Liver (tissue), 3 donors: ENCODE data around the gene GRAP2.

Source experiments
- ATF3 ChIP-seq: IDR thresholded peaks from 2 replicates; pipeline ENCODE4 v1.6.1; 2016; ENCODE audit warnings: antibody characterized with exemption
- GABPA ChIP-seq, 2 donors: IDR thresholded peaks in 1 of 2; conservative IDR thresholded peaks in 1 of 2; 2 replicates each; pipeline ENCODE4 v1.6.1; 2016; ENCODE audit warnings: antibody characterized with exemption in 2 of 2, mild to moderate bottlenecking in 1 of 2, moderate library complexity in 1 of 2
- RAD21 ChIP-seq, 2 donors: IDR thresholded peaks; 2 replicates each; pipeline ENCODE4 v1.6.1; 2016; ENCODE audit warnings: antibody characterized with exemption in 2 of 2, mild to moderate bottlenecking in 2 of 2
- SP1 ChIP-seq: IDR thresholded peaks from 2 replicates; pipeline ENCODE4 v1.6.1; 2018; ENCODE audit warnings: antibody characterized with exemption, mild to moderate bottlenecking
- TAF1 ChIP-seq: conservative IDR thresholded peaks from 2 replicates; pipeline ENCODE4 v1.6.1; 2016; ENCODE audit warnings: antibody characterized with exemption, mild to moderate bottlenecking
- YY1 ChIP-seq: IDR thresholded peaks from 2 replicates; pipeline ENCODE4 v1.6.1; 2016; ENCODE audit warnings: antibody characterized with exemption, mild to moderate bottlenecking
- ZBTB33 ChIP-seq: IDR thresholded peaks from 2 replicates; pipeline ENCODE4 v1.6.1; 2016; ENCODE audit warnings: antibody characterized with exemption
- TF ChIP-seq, protein P1 (sequence below): fragments of 150-350 bp; IDR thresholded peaks from 2 replicates; pipeline ENCODE4 v1.5.1; 2017; ENCODE audit warnings: improper control_type of control experiment, low read depth, low read length; ENCODE audit not compliant: missing input control
- TF ChIP-seq, protein P2 (sequence below): IDR thresholded peaks from 2 replicates; pipeline ENCODE4 v1.6.1; 2016; ENCODE audit warnings: antibody characterized with exemption
- TF ChIP-seq, protein P3 (sequence below): IDR thresholded peaks from 2 replicates; pipeline ENCODE4 v1.6.1; 2016; ENCODE audit warnings: antibody characterized with exemption, mild to moderate bottlenecking
- donor health status: healthy.
- donor health status: healthy.

DNA sequence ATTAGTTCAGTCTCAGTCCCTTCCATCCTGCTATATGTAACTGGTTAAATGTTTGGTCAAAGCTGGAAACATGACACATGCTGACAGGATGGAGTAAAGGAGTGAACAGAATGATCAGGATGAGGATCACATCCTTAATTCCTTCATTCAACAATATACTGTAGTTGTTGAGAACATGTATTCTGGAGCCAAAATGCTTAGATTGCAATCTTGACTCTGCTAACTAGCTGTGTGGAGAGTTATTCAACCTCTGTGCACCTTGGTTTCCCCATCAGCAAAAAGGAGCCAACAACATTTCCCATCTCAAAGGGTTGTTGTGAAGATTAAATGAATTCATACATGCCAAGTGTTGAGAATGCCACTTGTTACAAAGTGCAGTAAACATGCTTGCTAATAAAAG lies 20.2 kb upstream of the GRAP2 start:
- TF ChIP-seq, protein P1, sequence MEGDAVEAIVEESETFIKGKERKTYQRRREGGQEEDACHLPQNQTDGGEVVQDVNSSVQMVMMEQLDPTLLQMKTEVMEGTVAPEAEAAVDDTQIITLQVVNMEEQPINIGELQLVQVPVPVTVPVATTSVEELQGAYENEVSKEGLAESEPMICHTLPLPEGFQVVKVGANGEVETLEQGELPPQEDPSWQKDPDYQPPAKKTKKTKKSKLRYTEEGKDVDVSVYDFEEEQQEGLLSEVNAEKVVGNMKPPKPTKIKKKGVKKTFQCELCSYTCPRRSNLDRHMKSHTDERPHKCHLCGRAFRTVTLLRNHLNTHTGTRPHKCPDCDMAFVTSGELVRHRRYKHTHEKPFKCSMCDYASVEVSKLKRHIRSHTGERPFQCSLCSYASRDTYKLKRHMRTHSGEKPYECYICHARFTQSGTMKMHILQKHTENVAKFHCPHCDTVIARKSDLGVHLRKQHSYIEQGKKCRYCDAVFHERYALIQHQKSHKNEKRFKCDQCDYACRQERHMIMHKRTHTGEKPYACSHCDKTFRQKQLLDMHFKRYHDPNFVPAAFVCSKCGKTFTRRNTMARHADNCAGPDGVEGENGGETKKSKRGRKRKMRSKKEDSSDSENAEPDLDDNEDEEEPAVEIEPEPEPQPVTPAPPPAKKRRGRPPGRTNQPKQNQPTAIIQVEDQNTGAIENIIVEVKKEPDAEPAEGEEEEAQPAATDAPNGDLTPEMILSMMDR: no peak
- no peak for TF ChIP-seq ZBTB33
- TF ChIP-seq ATF3: no peak
- TF ChIP-seq, protein P2, sequence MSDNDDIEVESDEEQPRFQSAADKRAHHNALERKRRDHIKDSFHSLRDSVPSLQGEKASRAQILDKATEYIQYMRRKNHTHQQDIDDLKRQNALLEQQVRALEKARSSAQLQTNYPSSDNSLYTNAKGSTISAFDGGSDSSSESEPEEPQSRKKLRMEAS: no peak
- no peak for TF ChIP-seq TAF1
- no peak for TF ChIP-seq GABPA (IDR thresholded peaks at IDR 0.05 in 1 of 2, conservative IDR thresholded peaks at IDR 0.05 in 1 of 2)
- TF ChIP-seq, protein P3, sequence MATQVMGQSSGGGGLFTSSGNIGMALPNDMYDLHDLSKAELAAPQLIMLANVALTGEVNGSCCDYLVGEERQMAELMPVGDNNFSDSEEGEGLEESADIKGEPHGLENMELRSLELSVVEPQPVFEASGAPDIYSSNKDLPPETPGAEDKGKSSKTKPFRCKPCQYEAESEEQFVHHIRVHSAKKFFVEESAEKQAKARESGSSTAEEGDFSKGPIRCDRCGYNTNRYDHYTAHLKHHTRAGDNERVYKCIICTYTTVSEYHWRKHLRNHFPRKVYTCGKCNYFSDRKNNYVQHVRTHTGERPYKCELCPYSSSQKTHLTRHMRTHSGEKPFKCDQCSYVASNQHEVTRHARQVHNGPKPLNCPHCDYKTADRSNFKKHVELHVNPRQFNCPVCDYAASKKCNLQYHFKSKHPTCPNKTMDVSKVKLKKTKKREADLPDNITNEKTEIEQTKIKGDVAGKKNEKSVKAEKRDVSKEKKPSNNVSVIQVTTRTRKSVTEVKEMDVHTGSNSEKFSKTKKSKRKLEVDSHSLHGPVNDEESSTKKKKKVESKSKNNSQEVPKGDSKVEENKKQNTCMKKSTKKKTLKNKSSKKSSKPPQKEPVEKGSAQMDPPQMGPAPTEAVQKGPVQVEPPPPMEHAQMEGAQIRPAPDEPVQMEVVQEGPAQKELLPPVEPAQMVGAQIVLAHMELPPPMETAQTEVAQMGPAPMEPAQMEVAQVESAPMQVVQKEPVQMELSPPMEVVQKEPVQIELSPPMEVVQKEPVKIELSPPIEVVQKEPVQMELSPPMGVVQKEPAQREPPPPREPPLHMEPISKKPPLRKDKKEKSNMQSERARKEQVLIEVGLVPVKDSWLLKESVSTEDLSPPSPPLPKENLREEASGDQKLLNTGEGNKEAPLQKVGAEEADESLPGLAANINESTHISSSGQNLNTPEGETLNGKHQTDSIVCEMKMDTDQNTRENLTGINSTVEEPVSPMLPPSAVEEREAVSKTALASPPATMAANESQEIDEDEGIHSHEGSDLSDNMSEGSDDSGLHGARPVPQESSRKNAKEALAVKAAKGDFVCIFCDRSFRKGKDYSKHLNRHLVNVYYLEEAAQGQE: no peak
- TF ChIP-seq RAD21 (IDR thresholded peaks at IDR 0.05): no peak
- no peak for TF ChIP-seq YY1
- TF ChIP-seq SP1: no peak
